HG03039 (cell line): Measurements from ENCODE around the gene DOCK2.

Experiments
- ATAC-seq: cut with Tn5 transposase; IDR thresholded peaks from one replicate; pipeline ENCODE4 v1.9.1; 2021; ENCODE audit warnings: mild to moderate bottlenecking, moderate library complexity; ENCODE audit not compliant: unreplicated experiment

DOCK2 gene

DNA sequence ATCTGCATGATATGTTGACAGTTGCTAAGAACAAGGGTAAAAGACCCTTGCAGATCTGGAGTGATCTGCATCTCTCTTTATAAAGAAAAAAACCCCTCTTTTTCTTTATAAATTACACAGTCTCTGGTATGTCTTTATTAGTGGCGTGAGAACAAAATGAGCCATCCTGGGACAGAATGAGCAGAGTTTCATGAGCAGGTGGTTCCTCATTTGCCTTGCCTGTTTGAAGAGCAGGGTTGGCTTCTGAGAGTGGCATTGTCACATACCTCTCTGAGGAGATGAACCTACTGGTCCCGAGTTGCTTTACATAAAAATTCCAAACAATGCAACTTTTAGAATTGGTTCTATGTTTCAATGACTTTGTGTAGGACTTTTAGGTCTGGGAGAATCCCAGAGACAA, 249.0 kb downstream of the DOCK2 start:
- ATAC-seq, result peak; percentile 62

GRCh38 chr5:169886677-169887076, 249.6 kb downstream of the DOCK2 start:
- ATAC-seq, result no peak

GRCh38 chr5:169889572-169889971, 252.5 kb downstream of the DOCK2 start:
- no peak for ATAC-seq

DNA sequence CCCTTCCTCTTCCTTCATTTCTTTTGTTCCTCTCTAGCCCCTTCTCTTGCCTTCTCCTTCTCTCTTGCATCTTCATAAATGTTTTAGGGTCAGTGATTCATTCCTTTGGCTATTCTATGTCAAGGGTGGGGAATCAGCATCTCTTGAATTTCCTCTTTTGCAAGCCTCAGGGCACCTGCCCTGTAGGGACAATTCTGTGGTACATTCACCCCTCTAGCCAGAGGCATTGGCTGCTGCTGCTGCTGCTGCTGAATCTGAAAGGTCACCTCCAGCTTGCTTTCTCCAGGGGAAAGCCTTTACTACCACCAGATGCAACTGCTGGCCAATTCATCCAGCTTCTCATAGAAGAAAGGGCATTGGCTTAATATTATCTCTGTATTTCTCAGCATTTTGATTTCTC, 255.9 kb downstream of the DOCK2 start:
- no peak for ATAC-seq

GRCh38 chr5:169893571-169893970, 256.5 kb downstream of the DOCK2 start:
- ATAC-seq, result no peak

DNA sequence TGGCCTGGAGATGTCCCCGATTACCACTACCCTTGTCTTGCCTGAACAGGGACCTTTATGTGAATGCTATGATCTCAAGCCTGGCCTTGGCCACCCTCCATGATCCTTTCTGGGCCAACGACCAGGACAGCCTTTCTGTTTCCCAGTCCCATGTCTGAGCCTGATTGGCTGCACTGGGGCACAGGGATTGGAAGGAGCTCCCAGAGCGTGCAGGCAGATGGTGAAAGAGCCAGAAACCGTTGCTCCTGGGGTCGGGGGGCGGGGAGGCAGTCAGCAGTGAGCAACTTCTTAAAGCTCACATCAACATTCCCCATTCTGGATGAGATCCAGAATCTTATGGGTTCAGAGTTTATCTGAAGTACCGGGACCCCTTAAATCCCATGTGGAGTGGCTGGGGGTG, 258.9 kb downstream of the DOCK2 start:
- no peak for ATAC-seq

GRCh38 chr5:169897481-169897880, 260.4 kb downstream of the DOCK2 start:
- no peak for ATAC-seq

DNA sequence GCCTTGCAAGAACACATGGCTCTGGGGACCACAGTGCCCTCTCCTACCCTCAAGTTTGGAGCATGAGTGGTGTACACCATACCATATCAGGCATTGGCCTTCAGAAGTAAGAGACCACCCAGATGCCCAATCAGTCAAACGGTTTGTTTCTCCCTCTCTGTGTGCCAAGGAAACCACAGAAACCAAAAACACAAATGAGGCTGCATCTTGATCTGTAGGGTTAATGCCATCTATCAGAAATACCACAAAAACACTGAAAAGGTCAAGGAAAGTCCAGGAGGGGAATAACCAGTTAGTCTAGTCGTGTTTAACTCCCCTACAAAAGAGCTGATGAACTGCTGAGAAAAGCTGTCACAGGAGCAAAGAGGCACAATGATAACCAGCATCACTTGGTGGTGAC, 264.8 kb downstream of the DOCK2 start:
- no peak for ATAC-seq

- no peak for ATAC-seq
These were observed 267.0 kb downstream of the DOCK2 start for GRCh38 chr5:169904059-169904458.

GRCh38 chr5:169904508-169904907, 267.4 kb downstream of the DOCK2 start:
- no peak for ATAC-seq

- no peak for ATAC-seq
These were observed 267.9 kb downstream of the DOCK2 start for GRCh38 chr5:169905017-169905416.

GRCh38 chr5:169906745-169907649, 269.9 kb downstream of the DOCK2 start:
- no peak for ATAC-seq

DNA sequence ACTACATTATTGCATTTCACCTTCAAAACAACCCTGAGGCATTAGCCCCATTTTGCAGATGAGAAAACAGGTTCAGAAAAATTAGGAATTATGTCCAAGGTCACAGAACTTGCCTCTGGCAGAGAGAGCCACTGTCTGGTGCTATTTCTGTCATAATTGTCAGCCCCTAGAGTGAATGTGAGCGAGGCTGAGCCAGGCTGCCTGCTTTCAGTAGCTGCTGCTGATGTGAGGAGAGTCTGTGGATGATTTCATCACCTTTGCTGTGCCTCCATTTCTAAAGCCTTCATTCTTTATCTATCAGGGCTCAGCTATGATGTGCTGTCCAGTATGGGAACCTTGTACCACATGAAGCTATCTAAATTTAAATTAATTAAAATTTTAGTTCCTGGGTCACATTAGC, 271.8 kb downstream of the DOCK2 start:
- no peak for ATAC-seq

GRCh38 chr5:169909945-169910344, 272.9 kb downstream of the DOCK2 start:
- no peak for ATAC-seq

DNA sequence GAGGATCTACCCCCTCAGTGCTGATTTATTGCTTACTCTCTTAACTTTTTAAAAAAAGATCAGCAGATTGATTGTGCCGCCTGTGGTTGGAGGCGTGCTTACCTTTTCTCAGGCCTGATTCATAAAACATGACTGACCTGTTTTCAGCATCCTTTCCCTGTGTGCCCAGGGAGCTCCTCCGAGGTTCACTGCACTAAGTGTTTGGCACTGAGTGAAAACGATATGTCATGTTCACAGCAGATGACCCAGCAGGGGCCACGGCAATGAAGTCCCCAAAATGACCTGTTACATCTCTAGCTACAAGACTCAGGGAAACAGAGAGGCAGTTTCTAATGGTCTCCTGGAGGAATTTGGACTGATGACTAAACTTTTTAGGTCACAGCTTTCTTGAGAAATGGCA, 273.3 kb downstream of the DOCK2 start:
- no peak for ATAC-seq

DNA sequence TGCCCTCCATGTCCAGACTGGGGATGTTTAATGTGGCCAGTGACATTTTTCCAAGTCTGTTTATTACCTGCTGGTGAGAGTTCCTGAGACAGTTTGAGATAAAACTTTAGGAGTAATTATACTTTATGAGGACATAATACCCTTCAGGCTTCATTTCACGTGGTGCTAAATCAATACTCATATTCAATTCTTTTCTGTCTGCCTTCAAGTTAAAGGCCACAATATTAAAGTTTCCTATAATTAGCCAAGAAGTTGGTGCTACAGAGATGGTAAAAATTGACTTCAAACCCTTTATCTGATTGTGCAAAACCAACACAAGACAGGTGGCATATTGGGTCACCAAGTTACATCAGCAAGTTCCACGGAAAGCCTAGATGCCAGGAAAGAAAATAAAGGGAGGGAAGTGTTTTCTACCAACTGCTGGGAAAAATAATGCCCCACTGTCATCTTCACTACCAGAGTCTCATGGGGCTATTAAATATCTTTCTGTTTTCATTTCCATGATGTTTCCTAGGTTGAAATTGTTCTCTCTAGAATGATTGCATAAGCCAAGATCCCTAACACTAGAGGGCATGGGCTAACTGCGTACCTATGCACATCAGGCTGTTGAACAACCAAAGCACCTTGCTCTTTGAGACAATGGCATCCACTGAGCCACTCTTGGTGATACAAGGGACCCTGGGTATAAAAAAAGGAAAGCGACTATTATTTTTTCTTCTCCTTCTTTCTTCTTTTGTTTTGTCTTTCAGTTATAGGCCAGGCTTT, 274.6 kb downstream of the DOCK2 start:
- ATAC-seq, result no peak

DNA sequence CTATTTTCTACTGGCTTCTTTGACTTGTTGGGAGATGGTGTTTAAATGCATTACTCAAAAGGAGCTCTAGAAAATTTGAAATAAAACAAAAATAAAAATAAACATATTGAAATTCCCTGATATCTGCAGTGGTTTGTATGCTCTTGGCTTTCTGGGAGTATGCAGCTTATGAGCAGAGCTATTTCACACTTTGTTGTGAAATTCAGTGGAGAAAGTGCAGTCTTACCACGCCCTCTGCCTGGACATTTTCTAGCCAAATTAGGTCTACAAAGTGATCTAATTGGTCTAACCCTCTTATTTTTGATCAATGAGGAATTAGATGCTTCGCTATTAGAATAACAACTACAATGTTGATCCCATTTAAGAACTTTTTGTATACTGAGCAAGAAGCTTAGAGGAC, 276.4 kb downstream of the DOCK2 start:
- no peak for ATAC-seq

DNA sequence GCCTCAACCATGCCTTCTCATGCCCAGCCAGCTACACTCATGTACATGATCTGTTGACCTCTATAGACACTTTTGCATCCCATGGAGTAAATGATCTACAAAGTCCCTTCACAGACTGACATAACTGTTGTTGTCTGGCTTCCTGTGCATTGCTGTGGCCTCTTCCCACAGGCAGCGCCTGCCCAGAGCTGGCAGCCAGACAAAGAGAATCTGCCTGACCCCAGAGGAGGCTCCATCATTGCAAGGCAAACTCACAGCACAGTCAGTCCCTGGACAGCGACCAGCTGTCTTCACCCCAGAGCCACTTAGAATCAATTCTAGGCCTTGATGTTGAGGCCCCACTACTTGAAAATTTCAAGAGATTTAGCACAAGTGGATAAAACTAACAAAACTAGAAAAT, 277.7 kb downstream of the DOCK2 start:
- no peak for ATAC-seq

- no peak for ATAC-seq
These were observed 280.4 kb downstream of the DOCK2 start for GRCh38 chr5:169917500-169917899.

- no peak for ATAC-seq
These were observed 281.2 kb downstream of the DOCK2 start for GRCh38 chr5:169918228-169918627.

DNA sequence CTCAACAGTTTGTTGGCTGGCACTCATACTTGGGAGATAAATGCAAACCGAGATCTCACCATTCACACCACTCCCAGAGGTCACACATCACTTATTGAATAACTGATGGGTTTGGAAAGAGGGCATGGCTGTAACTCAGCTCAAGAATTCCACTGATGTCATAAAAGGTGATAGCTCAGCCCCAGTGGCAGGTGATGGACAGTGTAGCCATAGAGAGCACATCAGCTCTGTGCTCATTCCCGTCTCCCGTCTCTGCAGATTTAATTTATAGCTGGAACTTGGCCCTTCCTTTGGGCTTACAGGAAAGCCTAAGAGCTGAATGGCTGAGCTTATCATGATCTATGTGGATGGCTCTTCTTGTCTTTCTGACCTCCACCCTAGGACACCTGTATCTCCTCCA, 283.4 kb downstream of the DOCK2 start:
- ATAC-seq, result no peak

DNA sequence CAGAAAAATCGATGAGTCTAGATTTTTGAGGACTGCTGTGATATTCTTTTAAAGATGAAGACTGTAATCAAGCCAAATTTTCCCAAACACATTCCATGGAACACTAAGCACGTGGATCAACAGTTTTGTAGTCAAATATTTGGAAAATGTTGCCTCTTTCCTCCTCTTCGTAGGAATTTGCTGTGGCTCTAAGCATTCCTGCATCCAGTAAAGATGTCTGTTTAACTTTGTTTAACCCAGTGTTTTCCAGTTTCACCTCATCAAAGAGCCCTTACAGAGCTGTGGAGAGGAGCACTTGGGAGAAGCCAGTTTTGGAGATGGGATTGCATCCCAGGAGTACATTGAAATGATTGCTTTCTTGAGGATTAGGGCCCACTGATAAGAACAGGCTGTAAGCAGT, 284.3 kb downstream of the DOCK2 start:
- ATAC-seq, result no peak
